Measurements from ENCODE around the gene C6orf62.
"Not testable (repeated sequence)": the region's sequence is repeated elsewhere in the genome, so short reads cannot be mapped to it uniquely, and the experiment has no call there.

The C6orf62 gene

DNA sequence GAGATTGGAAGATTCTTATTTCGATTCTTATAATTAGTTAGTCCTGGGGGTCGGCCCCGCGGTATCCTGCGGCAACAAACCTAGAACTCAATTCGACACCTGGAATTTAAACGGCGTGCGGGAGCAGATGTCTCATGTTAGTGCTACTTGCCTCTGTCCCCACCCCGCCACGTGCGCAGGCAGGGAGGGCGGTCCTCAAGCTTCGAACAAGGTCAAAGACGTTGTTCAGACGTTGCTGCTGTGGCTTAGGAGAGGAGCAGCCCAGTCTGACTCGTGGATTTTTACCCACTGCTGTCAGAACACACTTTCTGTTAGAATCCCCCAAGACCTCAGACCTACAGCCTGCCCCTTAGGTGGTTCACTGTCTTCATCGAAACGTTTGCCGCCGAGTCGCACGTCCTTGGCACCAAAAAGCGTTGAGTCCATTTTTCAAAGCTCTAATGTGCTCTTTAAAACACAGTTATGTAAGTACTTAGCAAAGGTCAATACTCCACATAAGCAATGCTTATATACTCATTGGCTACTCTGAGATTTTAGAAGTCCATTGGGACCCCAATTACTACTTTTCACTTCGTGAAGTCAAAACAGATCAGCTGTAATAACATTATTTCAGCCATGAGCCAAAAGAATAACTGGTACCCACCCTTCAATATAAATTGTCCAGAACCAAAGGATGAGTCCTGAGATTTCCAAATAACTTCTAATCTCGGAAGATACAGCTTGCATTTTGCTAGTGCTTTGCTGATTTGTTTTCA lies 2.7 kb upstream of the C6orf62 start:
- in situ Hi-C loops (cut with HindIII; ENCODE audit: low sequenced_read_pairs): no loop called here
- no peak for DNase-seq (ENCODE audit: low read depth, low spot score)

GRCh38 chr6:24720604-24721460 lies 1.9 kb upstream of the C6orf62 start:
- peak; percentile 100 for DNase-seq (ENCODE audit: low read depth, low spot score)
- H3K4me3 ChIP-seq (ENCODE audit: low read depth, low read length): peak overlapping the region; percentile 100
- in situ Hi-C loops (cut with HindIII; ENCODE audit: low sequenced_read_pairs): no loop called here
- peak; percentile 2 for TF ChIP-seq CTCF (IDR thresholded peaks at IDR 0.05; ENCODE audit: low read depth, low read length)

More for the DNA sequence above, 2.7 kb upstream of the C6orf62 start:
- peak overlapping the region; percentile 56 for H3K4me3 ChIP-seq (ENCODE audit: low read depth, low read length)
- no peak for TF ChIP-seq CTCF (IDR thresholded peaks at IDR 0.05; ENCODE audit: low read depth, low read length)

DNA sequence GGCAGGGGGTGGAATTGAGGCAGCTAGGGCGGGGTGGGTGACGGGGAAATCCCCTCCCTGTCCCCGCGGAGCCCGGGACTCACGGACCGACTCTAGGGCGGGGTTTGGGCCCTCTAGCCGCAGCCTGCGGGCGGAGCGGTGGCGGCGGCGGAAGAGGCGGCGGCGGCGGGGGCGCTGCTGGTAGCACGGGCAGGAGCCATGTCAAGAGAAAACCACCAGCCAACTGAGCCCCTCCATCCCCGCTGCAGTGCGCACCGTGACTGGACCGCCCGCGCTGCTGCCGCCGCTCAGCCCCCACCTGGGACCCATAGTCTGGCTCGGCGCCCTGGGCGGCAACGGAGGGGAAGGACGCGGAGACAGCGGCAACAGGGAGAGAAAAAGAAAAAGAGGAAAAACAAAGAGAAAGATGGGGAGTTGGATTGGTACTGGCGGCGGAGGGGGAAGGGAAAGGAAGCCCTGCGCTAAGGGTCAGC lies 1.2 kb upstream of the C6orf62 start:
- peak overlapping the region; percentile 100 for H3K4me3 ChIP-seq (ENCODE audit: low read depth, low read length)
- in situ Hi-C loops (cut with HindIII; ENCODE audit: low sequenced_read_pairs): no loop called here
- TF ChIP-seq CTCF (IDR thresholded peaks at IDR 0.05; ENCODE audit: low read depth, low read length): no peak
- peak; percentile 41 for DNase-seq (ENCODE audit: low read depth, low spot score)

- no peak for DNase-seq (ENCODE audit: low read depth, low spot score)
- peak overlapping the region; percentile 100 for H3K4me3 ChIP-seq (ENCODE audit: low read depth, low read length)
- no peak for TF ChIP-seq CTCF (IDR thresholded peaks at IDR 0.05; ENCODE audit: low read depth, low read length)
- in situ Hi-C loops (cut with HindIII; ENCODE audit: low sequenced_read_pairs): no loop called here
These were observed 367 bp downstream of the C6orf62 start for GRCh38 chr6:24718449-24719124.

DNA sequence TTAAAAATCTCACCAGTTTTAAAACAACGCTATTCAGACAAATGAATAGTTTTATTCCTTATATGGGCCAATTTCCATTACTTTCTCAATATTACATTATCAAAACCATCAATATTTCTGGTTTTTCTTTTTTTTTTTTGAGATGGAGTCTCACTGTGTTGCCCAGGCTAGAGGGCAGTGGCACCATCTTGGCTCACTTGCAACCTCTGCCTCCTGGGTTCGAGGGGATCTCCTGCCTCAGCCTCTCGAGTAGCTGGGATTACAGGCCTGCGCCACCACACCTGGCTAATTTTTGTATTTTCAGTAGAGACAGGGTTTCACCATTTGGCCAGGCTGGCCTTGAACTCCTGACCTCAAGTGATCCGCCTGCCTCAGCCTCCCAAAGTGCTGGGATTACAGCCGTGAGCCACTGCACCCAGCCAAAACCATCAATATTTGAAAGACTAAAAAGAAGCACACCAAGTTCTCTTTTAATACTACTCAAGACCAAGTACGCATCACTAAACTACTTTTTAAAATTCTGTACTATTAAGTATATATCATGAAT lies 2.3 kb downstream of the C6orf62 start:
- DNase-seq (ENCODE audit: low read depth, low spot score); in situ Hi-C loops (cut with HindIII; ENCODE audit: low sequenced_read_pairs): not testable (repeated sequence)
- H3K4me3 ChIP-seq (ENCODE audit: low read depth, low read length): peak overlapping the region; percentile 100

GRCh38 chr6:24710519-24711303 lies 8.2 kb downstream of the C6orf62 start:
- H3K4me3 ChIP-seq (ENCODE audit: low read depth, low read length): no peak overlapping the region
- TF ChIP-seq CTCF (IDR thresholded peaks at IDR 0.05; ENCODE audit: low read depth, low read length): no peak
- DNase-seq (ENCODE audit: low read depth, low spot score): no peak
- in situ Hi-C loops (cut with HindIII; ENCODE audit: low sequenced_read_pairs): no loop called here

Data from astrocyte of the spinal cord (primary cell).